DMS53 (cell line): ENCODE results near the gene POMGNT1.
A peak's percentile ranks its signal among the peaks of the same experiment; 100 is the strongest.
"Not testable (repeated sequence)": the region's sequence is repeated elsewhere in the genome, so short reads cannot be mapped to it uniquely, and the experiment has no call there.

ENCODE experiments used
- DNase-seq: peaks from one replicate; lab custom pipeline; 2025; lab: John Stamatoyannopoulos, UW

Gene POMGNT1

DNA sequence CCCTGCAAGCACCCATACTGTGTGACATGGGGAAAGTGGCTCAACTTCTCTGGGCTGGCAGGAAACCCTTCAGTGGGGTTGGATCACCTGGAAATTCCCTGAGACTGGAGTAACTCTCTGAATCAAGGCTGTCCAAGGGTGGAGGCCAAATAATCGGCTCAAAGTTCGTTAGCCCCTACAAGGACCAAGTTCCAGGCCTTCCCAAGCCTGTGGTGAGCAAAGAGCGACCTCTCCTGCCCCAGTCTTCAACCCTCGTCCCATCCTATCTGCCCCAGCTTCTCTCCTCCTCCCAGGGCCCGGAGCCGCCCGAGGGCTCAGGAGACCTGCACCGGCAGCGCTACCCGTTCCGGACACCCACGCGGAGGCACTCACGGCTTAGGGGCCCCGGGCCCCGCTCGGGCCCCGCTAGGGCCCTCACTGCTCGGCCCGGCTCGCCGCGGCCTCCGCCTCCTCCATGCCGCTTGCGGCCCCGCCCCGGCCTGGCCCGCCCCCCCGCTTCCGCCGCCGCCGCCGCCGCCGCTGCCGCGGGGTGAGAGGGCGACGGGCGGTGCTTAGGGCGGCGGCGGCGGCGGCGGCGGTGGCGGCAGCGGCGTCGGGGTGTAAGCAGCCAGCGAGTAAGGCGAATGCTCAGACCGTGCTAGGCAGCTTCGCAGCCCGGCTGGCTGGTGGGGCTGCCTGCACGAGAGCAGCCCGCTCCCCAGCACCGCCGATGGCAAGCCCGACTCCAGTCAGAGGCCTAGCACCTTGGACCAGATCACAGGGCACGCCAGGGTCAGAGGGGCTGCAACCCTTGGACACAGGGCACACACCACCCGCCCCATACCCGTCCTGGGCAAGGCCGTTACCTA lies at the start of gene POMGNT1:
POMGNT1 (minus strand) TSS at position 471 of the 848 bp plus-strand sequence. CDS start 613 bp downstream, outside the sequence.
- peak; percentile 91 for DNase-seq

DNA sequence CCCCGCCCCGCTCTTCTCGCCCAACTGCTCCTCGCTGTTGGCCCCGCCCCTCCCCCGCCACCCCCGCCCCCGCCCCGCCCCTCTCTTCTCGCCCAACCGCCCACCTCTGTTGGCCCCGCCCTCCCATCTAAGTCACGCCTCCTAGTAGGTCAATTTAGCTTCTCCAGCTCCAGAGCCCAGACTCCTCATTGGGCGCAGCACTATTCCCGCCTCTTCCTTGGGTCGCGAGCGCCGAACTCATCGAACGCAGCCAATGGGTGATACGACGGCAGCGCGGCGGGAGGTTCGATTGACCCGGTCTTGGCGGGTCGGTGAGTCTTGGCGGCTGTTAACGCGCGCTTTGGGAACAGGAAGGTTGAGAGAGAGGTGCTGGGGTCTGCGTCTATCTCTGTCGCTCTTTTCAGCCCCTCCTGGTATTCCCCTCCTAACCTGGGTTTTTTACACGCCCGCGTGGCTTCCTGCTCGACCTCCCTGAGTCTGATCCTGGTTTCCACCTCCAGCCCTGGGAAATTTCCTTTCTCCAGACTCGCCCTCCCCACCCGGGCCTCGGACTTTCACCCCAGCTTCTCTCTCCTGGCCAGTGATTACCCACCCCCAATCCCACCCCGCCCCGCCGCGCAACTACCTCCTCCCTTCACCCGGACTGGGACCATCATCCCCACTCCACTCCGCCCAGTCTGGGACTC lies 49.3 kb upstream of the POMGNT1 start, which contains the start of gene RAD54L:
RAD54L (plus strand) TSS at position 328 of the 686 bp plus-strand sequence. CDS start 643 bp downstream, outside the sequence.
- peak; percentile 100 for DNase-seq

DNA sequence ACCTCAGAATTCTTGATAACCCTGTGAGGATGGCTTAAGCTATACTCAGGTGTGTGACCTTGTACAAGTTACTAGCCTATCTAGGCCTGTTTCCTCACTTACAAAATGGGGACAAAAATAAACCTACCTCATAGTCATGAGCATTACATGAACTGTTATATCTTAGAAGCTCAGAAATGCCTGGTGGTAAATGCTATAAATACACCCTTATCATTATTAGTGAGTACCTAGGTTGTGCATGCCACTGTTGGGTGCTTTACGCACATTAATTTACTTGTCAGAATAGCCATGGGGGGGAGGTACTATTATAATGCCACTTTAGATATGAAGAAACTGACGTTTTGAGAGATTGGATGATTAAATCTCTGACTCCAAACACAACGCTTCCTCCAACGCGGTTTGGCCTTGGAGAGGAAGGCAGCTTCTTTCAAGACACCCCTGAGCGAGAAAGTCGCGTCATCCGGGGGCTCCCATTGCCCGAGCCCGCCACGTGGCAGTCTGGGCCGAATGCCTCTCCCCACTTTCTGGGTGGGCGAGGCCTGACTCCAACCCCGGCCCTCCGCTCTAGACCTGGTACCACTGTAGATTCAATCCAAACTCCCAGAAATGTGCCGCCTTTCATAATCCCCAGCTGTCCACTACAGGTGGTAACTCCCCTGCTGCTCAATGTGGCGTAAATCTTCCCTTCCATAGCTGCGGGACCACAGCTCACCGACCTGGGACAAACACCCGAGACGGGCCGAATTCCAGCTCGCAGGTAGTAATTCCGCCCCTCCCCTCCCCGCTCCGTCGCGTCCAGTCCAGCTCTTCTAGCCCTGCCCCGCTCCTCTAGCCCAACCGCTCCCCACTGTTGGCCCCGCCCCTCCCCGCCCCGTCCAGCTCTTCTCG lies 48.6 kb upstream of the POMGNT1 start:
- DNase-seq, result peak; percentile 89

DNA sequence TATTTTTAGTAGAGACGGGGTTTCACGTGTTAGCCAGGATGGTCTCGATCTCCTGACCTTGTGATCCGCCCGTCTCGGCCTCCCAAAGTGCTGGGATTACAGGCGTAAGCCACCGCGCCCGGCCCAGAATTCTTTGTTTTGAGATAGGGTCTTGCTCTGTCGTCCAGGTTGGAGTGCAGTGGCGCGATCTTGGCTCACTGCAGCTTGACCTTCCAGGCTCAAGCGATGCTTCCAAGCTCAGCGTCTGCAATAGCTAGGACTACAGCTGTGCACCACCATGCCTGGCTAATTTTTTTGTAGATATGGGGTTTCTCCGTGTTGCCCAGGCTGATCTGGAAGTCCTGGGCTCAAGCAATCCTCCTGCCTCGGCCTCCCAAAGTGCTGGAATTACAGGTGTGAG lies 47.9 kb upstream of the POMGNT1 start:
- DNase-seq, result not testable (repeated sequence)

- DNase-seq, result peak; percentile 68
Measured at GRCh38 chr1:46244656-46245371, 46.6 kb upstream of the POMGNT1 start.

DNA sequence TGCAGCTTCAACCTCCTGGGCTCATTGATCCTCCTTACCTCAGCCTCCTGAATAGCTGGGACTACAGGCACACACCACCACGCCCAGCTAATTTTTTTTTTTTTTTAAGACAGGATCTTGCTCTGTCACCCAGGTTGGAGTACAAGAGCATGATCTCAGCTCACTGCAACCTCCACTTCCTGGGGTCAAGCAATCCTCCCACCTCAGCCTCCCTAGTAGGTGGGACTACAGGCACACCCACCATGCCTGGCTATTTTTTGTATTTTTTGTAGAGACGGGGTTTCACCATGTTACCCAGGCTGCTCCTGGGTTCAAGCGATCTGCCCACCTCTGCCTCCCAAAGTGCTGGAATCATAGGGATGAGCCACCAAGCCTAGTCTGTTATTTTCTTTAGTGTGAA lies 45.6 kb upstream of the POMGNT1 start:
- DNase-seq, result not testable (repeated sequence)

DNA sequence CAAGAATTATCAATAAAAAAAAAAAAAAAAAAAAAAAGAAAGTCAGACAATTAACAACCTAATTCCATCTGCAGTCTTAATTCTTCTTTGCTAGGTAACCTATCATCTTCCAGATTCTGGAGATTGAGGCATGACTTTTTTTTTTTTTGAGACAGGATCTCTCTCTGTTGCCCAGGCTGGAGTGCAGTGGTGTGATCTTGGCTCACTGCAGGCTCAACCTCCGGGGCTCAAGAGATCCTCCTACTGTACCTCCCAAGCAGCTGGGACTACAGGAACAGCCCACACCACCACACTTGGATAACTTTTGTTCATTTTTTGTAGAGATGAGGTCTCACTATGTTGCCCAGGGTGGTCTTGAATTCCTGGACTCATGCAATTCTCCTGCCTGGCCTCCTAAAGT lies 44.7 kb upstream of the POMGNT1 start:
- DNase-seq, result no peak

DNA sequence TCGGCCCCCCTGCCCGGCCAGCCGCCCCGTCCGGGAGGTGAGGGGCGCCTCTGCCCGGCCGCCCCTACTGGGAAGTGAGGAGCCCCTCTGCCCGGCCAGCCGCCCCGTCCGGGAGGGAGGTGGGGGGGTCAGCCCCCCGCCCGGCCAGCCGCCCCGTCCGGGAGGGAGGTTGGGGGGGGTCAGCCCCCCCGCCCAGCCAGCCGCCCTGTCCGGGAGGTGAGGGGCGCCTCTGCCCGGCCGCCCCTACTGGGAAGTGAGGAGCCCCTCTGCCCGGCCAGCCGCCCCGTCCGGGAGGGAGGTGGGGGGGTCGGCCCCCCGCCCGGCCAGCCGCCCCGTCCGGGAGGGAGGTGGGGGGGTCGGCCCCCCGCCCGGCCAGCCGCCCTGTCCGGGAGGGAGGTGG lies 43.5 kb upstream of the POMGNT1 start:
- DNase-seq, result not testable (repeated sequence)

GRCh38 chr1:46238865-46239264 lies 40.6 kb upstream of the POMGNT1 start:
- peak; percentile 40 for DNase-seq

- no peak for DNase-seq
Measured at GRCh38 chr1:46236882-46237281, 38.6 kb upstream of the POMGNT1 start.

DNA sequence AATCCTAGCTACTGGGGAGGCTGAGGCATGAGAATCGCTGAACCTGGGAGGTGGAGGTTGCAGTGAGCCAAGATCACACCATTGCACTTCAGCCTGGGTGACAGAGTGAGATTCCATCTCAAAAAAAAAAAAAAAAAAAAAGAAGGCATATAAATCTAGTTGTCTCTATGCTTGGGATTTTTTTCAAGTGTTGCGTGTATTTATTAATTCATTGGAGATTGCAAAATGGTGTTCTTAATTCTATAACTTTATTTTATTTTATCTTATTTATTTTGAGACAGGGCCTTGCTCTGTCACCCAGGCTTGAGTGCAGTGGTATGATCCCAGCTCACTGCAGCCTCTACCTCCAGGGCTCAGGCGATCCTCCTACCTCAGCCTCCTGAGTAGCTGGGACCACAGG lies 33.0 kb upstream of the POMGNT1 start:
- not testable (repeated sequence) for DNase-seq

- no peak for DNase-seq
Measured at GRCh38 chr1:46224966-46225365, 26.7 kb upstream of the POMGNT1 start.

GRCh38 chr1:46223472-46223943 lies 25.3 kb upstream of the POMGNT1 start:
- DNase-seq, result peak; percentile 96

GRCh38 chr1:46223055-46223454 lies 24.8 kb upstream of the POMGNT1 start:
- not testable (repeated sequence) for DNase-seq

GRCh38 chr1:46221749-46222148 lies 23.5 kb upstream of the POMGNT1 start:
- DNase-seq, result no peak

GRCh38 chr1:46220808-46221207 lies 22.6 kb upstream of the POMGNT1 start:
- no peak for DNase-seq

GRCh38 chr1:46219551-46220520 lies 21.6 kb upstream of the POMGNT1 start:
- no peak for DNase-seq

GRCh38 chr1:46218443-46218842 lies 20.2 kb upstream of the POMGNT1 start:
- DNase-seq, result no peak

DNA sequence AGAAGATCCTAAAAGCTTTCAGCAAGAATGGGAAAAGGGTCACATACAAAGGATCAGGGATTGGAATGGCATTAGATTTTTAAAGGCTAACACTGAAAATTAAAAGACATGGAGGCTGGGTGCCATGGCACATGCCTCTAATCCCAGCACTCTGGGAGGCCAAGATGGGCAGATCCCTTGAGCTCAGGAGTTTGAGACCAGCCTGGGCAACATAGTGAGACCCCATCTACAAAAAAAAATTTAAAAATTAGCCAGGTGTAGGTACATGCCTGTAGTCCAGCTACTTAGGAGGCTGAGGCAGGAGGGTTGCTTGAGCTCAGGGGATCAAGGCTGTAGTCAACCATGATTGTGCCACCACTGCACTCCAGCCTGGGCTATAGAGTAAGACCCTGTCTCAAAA lies 17.3 kb upstream of the POMGNT1 start:
- DNase-seq, result no peak

GRCh38 chr1:46211051-46211450 lies 12.8 kb upstream of the POMGNT1 start:
- no peak for DNase-seq
